Astrocyte of the hippocampus (primary cell): ENCODE measurements around the gene FAM50A.

Experiments used
- DNase-seq: peaks from one replicate; pipeline ENCODE4 v3.0.0; 2011; ENCODE audit warnings: low read depth, low spot score

The FAM50A gene

DNA sequence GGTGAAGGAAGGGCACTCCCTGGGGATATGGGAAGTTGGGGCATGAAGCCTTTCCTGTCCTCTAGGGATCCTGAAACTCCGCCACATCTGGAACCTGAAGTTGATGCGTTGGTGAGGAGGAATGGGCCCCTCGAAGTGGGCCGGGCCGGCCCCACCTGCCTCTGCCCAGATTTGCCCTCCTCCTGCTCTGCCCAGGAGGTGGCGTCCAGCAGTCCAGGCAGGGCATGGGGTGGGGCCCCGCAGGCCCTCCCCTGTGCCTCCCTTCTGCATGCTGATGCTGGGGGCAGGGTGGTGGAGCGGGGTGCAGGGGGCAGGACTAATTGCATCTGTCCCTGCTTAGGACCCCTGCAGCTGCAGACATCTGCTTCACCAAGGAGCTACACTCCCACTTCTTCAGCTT, 30.8 kb upstream of the FAM50A start:
- DNase-seq: no peak

GRCh38 chrX:154417157-154417556, 26.8 kb upstream of the FAM50A start:
- DNase-seq: no peak

DNA sequence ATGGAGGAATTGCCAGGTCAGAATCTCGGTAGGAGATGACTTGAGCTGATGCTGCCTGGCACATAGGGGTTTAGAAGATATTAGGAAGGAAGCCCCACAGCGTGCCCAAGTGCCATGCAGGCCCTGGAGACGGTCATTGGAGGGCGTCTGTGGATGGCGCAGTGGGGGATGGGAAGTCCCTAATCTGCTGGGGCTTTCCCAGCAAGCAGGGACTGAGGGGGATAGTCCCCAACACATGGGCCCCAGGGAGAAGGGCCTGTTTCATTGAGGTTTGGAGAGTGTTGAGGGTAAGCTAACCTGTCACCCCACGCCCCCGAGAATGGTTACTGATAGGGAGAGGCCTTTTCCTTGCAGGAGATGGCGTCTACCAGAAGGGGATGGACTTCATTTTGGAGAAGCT, 24.8 kb upstream of the FAM50A start:
- DNase-seq: no peak

- no peak for DNase-seq
Measured at GRCh38 chrX:154419688-154420401, 24.1 kb upstream of the FAM50A start.

DNA sequence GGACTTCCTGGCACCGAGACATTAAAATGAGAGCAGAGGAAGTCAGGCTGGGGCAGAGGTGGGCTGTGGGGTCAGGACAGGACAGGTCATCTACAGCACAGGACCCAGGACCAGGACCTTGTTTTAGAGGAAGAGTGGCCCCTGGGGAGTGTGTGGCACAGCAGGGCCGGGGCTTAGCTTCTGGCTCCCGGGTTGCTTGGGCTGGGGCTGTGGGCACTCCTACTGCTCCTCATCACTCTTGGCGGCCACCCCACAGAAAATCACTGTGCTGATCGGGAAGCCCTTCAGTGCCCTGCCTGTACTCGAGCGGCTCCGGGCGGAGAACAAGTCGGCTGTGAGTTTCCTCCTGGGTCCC, 23.6 kb upstream of the FAM50A start:
- no peak for DNase-seq

DNA sequence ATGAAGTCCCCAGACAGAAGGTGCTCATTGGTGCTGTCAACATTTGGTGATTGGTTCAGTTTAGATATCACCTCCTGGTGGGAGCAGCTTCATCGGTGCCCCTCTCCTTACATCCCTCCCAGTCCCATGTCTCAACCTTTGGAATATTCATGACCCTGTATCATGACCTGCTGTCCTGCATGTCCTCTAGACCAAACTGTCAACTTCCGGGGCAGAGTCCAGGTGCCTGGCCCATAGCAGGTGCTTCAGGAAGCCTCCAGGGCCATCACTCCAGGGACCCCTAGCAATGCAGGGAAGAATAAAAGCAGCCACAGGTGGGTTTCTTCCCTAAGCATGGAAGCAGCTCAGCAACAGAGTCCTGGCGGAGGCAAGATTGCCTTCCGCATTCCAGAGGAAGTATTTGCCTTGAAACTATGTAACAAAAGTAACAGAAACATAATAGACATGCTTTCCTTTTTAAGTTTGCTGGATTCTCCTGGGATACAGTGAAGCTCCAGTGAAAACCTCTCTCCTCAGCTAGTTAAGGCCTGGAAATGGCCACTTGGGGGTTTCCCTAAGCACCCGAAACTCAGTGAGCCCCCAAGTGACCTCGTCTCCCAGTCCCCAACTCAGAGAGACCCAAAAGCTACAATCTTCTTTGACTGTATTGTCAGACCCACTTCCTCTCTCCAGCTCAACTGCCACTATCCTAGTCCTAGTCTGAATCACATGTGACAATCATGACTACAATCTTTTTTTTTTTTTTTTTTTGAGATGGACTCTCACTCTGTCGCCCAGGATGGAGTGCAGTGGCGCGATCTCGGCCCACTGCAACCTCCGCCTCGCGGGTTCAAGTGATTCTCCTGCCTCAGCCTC, 16.8 kb upstream of the FAM50A start:
- DNase-seq: no peak

DNA sequence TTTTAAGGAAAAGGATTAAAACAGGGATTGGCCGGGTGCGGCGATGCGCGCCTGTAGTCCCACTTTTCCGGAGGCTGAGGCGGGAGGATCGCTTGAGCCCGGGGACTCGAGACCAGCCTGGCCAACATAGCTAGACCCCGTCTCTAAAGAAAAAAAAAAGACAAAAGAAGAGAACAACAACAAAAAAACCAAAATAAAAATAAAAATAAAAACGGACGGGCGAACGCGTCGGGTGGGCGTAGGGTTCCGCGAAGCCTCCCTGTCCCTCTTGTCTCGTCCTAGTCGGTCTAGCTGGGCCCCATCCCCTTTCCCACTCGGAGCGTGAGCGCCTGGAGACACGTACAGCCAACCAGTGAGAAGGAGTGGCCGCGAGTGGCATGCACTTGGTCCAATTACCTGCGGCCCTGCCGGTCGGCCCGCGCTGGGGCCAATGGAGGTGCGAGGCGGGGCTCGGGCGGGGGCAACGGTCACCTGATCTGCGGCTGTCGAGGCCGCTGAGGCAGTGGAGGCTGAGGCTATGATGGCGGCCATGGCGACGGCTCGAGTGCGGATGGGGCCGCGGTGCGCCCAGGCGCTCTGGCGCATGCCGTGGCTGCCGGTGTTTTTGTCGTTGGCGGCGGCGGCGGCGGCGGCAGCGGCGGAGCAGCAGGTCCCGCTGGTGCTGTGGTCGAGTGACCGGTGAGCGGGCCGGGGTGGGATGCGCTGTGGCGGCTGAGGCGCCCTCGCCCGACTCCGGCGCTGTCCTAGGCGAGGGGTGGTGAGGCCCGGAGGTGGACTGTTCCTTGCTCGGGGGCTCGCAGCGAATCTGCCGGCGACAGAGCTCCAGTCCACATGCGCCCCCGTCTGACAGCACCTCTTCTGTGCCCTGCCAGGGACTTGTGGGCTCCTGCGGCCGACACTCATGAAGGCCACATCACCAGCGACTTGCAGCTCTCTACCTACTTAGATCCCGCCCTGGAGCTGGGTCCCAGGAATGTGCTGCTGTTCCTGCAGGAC, 15.5 kb upstream of the FAM50A start, which contains the start of gene ATP6AP1:
TSS of gene ATP6AP1 (plus strand) at position 502 of the 996 bp plus-strand sequence. CDS start at position 518, 16 bp downstream.
- peak; percentile 96 for DNase-seq

DNA sequence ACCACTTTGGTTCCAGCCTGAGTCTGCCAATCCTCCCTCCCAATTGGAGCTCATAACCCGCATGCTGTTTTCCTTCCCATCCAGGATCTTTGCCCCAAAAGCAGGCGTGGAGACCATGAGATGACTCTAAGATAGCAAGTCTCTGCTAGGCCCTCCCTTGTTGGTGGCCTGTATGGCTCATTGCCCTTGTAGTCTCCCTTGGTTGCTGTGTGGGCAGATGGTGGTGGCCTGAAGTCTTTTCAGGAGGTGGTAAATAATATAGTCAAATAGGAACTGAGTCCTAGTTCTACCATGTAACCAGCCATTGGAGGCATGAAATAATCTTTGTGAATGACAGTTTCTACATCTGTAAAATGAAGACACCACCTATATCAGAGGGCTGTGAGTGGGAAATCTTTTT, 14.2 kb upstream of the FAM50A start:
- no peak for DNase-seq

DNA sequence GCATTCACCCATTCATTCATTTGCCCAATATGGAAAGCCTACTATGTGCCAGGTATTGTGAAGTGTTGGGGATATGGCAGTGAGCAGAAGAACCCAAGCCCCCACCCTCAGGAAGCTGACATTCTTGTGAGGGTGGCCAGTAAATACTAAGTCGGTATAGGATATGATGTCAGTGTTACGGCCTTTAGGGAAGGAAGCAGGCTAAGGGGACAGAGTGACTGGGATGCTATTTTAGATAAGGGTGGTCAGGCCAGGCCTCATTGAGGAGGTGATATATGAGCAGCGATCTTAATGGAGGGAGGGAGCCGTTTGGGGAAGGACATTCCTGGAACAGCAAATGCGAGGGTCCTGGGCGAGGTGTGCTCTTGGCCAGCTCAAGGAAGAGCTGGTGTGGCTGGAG, 13.5 kb upstream of the FAM50A start:
- no peak for DNase-seq

DNA sequence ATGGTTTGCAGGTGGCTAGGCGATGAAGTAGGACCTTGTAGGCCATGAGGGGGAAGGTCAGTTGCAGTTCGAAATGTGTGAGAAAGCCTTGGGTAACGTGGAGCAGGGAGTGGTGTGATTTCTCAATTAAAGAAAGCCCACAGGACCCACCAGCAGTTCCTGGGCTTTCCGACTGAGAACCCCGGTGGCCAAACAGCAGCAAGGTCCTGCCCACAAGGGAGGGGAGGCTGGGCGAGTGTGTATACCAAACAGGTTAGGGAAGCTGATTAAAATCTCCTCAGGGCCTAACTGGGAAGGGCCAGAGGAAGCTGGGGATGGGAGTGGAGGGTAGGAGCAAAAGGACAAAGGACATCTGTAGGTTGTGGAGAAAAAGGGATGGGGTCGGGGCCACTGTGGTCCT, 13.0 kb upstream of the FAM50A start:
- no peak for DNase-seq

- DNase-seq: no peak
Measured at GRCh38 chrX:154431341-154431740, 12.6 kb upstream of the FAM50A start.

- no peak for DNase-seq
Measured at GRCh38 chrX:154432210-154432609, 11.7 kb upstream of the FAM50A start.

- no peak for DNase-seq
Measured at GRCh38 chrX:154433605-154434004, 10.3 kb upstream of the FAM50A start.

DNA sequence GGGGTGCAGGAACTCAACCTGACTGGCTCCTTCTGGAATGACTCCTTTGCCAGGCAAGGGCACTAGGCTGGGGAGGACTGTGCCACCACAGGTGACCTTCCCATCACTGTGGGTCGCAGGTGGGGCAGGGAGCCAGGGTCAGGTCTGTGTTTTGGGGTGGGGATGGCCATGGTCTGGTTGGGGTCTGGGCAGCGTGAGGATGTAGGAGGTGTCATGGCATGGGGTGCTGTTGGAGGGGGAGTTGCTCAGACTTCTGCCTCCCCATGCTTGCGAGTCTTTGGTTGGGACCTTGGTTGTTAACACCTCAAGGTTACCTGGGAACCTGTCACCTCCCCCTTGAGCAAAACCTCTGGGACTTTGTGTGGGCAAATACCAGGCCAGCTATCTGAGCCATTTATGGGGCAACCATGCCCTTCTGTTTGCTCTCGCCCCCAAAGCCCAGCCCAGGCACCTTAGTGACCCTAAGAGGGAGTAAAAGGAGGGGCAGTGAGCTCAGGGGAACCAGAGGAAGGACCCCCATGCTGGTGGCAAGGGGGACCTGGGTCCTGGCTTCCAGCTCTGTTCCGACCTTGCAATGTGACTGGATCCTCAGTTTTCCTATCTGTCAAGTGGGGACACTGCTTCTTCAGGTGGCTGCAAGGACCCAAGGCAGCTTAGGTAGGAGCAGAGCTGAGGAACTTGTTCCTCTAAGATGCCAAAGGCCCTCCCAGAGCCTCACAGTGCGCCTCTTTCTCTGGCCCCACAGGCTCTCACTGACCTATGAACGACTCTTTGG, 9.4 kb upstream of the FAM50A start:
- DNase-seq: no peak

GRCh38 chrX:154435171-154435733, 8.7 kb upstream of the FAM50A start:
- no peak for DNase-seq

GRCh38 chrX:154436374-154436982, 7.5 kb upstream of the FAM50A start:
- DNase-seq: no peak

DNA sequence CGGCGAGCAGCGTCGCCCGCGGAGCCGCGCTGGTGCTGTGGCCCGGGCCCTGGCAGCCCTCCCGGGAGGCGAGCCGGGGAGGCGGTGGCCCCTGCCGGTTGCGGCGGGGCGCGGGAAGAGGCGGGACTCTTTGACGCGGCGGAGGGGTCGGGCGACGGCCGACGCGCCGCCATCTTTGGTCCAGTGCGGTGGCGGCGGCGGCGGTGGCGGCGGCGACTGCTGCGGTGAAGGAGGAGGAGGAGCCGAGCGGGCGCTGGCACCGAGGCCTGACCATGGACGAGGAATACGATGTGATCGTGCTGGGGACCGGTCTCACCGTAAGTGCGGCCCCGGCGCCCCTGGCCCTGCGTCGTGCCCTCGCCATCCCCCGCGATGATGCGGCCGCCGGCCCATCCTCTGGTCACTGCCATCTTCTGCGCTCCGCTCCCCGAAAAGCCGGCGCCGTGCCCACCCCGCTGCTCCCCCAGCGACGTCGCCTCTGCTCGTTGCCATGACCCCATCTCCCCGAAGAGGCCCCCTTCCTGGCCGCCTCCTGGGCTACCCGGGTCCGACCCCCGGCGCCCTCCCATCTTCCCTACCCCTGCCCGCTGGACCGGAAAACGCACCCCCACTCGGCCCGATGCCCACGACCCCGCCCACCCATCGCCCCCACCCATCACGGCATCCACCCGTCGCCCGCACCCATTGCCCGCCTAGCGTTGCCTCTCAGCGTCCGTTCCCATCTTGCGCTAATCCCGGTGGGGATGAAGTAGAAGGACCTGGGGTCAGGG, 6.8 kb upstream of the FAM50A start, which contains the start of gene GDI1:
TSS of gene GDI1 (plus strand) at position 172 of the 770 bp plus-strand sequence. CDS start at position 273, 101 bp downstream.
- peak; percentile 78 for DNase-seq

DNA sequence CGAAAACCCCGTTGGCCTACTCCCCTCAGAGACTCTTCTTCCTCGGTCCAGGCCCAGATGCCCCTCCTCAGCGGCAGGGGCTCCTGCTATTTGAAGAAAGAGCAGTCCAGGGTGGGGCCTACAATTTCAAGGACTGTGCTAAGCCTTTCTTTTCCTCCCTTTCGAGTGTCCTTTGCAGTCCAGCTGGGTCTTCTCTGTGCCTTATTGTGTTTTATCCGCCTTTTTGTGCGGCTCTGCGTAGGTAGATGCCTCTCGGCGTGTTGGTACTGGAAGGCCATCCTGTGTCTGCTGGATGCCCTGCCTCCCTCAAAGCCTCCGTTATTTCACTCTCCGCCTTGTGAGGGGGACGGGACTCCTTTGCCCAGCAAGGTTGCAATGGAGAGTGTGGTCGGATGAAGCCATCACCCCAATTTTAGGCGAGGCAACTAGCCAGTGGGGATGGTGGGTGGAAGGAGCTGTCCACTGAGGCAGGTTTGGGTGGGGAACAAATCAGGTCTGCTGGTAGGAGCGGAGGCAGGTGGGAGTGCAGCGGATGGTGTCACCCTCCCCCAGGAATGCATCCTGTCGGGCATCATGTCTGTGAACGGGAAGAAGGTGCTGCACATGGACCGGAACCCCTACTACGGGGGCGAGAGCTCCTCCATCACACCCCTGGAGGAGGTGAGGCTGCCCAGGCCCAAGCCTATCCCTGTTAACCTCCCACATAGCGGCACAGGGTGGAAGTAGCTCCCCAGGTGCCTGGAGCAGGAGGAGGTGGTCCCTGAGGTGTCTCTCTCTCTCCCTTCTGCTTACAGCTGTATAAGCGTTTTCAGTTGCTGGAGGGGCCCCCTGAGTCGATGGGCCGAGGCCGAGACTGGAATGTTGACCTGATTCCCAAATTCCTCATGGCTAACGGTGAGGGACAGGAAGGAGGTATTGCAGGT, 5.7 kb upstream of the FAM50A start:
- DNase-seq: peak; percentile 20
